Fibroblast of mammary gland (primary cell): ENCODE data around the gene SALL3.
"Not testable (repeated sequence)": the region's sequence is repeated elsewhere in the genome, so short reads cannot be mapped to it uniquely, and the experiment has no call there.

Experiments
- DNase-seq: peaks from one replicate; pipeline ENCODE4 v3.0.0-alpha.2; 2010; ENCODE audit warnings: low read depth
- H3K4me3 ChIP-seq: 2 replicates; pipeline ENCODE4 v1.5.1; 2011; ENCODE audit warnings: low read depth, mild to moderate bottlenecking, low read length, moderate library complexity; ENCODE audit not compliant: control insufficient read depth
- TF ChIP-seq, protein P1 (sequence below): conservative IDR thresholded peaks from 2 replicates; pipeline ENCODE4 v1.5.1; 2011; ENCODE audit warnings: low read depth, low read length, inconsistent platforms; ENCODE audit not compliant: control insufficient read depth, insufficient read depth

Gene SALL3

GRCh38 chr18:78937166-78937565 is 42.5 kb upstream of the SALL3 start:
- no peak overlapping the region for H3K4me3 ChIP-seq
- TF ChIP-seq, protein P1, sequence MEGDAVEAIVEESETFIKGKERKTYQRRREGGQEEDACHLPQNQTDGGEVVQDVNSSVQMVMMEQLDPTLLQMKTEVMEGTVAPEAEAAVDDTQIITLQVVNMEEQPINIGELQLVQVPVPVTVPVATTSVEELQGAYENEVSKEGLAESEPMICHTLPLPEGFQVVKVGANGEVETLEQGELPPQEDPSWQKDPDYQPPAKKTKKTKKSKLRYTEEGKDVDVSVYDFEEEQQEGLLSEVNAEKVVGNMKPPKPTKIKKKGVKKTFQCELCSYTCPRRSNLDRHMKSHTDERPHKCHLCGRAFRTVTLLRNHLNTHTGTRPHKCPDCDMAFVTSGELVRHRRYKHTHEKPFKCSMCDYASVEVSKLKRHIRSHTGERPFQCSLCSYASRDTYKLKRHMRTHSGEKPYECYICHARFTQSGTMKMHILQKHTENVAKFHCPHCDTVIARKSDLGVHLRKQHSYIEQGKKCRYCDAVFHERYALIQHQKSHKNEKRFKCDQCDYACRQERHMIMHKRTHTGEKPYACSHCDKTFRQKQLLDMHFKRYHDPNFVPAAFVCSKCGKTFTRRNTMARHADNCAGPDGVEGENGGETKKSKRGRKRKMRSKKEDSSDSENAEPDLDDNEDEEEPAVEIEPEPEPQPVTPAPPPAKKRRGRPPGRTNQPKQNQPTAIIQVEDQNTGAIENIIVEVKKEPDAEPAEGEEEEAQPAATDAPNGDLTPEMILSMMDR = no peak
- no peak for DNase-seq

- TF ChIP-seq, protein P1 = no peak
- no peak for DNase-seq
- H3K4me3 ChIP-seq = no peak overlapping the region
Measured at GRCh38 chr18:78939105-78939504, 40.5 kb upstream of the SALL3 start.

- no peak for DNase-seq
- no peak overlapping the region for H3K4me3 ChIP-seq
- TF ChIP-seq, protein P1 = no peak
Measured at GRCh38 chr18:78939734-78940494, 39.7 kb upstream of the SALL3 start.

- not testable (repeated sequence) for DNase-seq, H3K4me3 ChIP-seq
Measured at GRCh38 chr18:78942236-78942635, 37.4 kb upstream of the SALL3 start.

DNA sequence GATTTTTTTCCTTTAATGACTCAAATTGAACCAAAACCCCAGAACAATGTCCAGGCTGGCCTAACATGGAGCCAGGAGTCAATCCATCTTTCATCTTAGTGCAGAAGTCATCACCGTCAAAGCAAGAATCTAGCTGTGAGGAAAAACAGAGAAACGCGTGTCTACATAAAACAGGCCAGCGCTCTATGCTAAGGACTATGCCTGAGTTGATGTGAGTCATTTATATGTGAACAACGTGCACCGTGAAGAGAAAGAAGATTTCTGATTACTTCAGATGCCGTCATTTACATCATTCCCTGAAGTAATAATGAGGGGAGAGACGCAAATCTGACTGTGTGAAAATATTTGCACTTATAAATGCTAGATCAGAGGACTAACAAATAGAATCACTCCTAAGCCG is 34.0 kb upstream of the SALL3 start:
- H3K4me3 ChIP-seq = no peak overlapping the region
- TF ChIP-seq, protein P1 = no peak
- DNase-seq = no peak

DNA sequence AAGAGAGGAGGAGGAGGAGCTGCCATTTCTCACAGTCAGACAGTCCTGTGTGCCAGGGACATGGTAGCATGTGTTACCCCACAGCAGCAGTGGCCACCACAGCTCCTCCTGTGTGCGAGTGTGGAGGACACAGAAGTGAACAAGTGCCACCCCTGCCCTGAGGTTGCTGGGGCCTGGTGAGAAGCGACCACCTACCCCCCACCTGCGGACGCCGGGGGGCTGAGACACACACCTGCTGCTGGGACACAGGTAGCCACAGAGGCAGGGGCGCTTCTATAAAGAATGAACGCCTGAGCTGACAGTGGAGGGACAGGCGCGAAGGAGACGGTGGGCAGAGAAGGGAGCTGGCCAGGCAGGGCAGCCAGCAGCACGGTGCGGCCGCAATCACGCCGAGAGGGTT is 32.3 kb upstream of the SALL3 start:
- DNase-seq = no peak
- H3K4me3 ChIP-seq = no peak overlapping the region
- TF ChIP-seq, protein P1 = no peak

GRCh38 chr18:78948221-78948620 is 31.4 kb upstream of the SALL3 start:
- TF ChIP-seq, protein P1 = no peak
- DNase-seq = no peak
- H3K4me3 ChIP-seq = no peak overlapping the region
